Chondrocyte (in vitro differentiated cells): ENCODE measurements around the gene ADGRL3. TPM values are rescaled to one million over a fixed set of nuclear protein-coding genes. Genes with fewer than 3 reads are reported as not detected.
"Not testable (repeated sequence)": the region's sequence is repeated elsewhere in the genome, so short reads cannot be mapped to it uniquely, and the experiment has no call there.

Source experiments
- DNase-seq: peaks from one replicate; pipeline ENCODE4 v3.0.0; 2021; ENCODE audit warnings: mixed read lengths, low spot score
- H3K27ac Mint-ChIP-seq: one replicate; pipeline ENCODE4 v1.8.0; 2021; ENCODE audit warnings: mild to moderate bottlenecking, moderate library complexity, mixed read lengths; ENCODE audit not compliant: unreplicated experiment
- H3K27me3 Mint-ChIP-seq: 2 replicates; pipeline ENCODE4 v1.8.0; 2021; ENCODE audit warnings: low read depth, mixed read lengths
- H3K36me3 Mint-ChIP-seq: 2 replicates; pipeline ENCODE4 v1.8.0; 2021; ENCODE audit warnings: low read depth, mixed read lengths
- H3K4me1 Mint-ChIP-seq: 2 replicates; pipeline ENCODE4 v1.8.0; 2021; ENCODE audit warnings: low read depth, mild to moderate bottlenecking, mixed read lengths
- H3K4me3 Mint-ChIP-seq: one replicate; pipeline ENCODE4 v1.8.0; 2021; ENCODE audit warnings: mild to moderate bottlenecking, moderate library complexity, mixed read lengths; ENCODE audit not compliant: unreplicated experiment
- H3K9me3 Mint-ChIP-seq: 2 replicates; pipeline ENCODE4 v1.8.0; 2021; ENCODE audit warnings: low read depth, mixed read lengths
- CTCF ChIP-seq: fragments of 200-600 bp; sonication (generic); IDR thresholded peaks from 2 replicates; pipeline ENCODE4 v1.5.0; 2021; ENCODE audit warnings: antibody characterized with exemption, mild to moderate bottlenecking, moderate library complexity
- total RNA-seq: library from RNA; stranded (reverse); gene quantifications from 3 replicates; pipeline ENCODE4 v1.2.1, GENCODE V29; 2021

Gene ADGRL3
- total RNA-seq, 1 donor from 2014 or later: 11.6 TPM

GRCh38 chr4:61959087-61959486 is 759.0 kb downstream of the ADGRL3 start:
- no peak overlapping the region for H3K4me3 Mint-ChIP-seq
- no peak for DNase-seq
- no peaks in the 10 kb centered on the region for H3K27me3 Mint-ChIP-seq
- peaks cover 1% of the 10 kb centered on the region for H3K4me1 Mint-ChIP-seq
- no peak for TF ChIP-seq CTCF
- H3K27ac Mint-ChIP-seq: no peak overlapping the region
- no peaks in the 10 kb centered on the region for H3K36me3 Mint-ChIP-seq
- peaks cover 6% of the 10 kb centered on the region for H3K9me3 Mint-ChIP-seq

- TF ChIP-seq CTCF: no peak
- Mint-ChIP-seq H3K4me1 (no peaks in the 10 kb centered on the region), H3K9me3 (no peaks in the 10 kb centered on the region), H3K4me3 (no peak overlapping the region), H3K27me3 (no peaks in the 10 kb centered on the region), H3K27ac (no peak overlapping the region), H3K36me3 (peaks cover 6% of the 10 kb centered on the region)
- DNase-seq: no peak
Measured at GRCh38 chr4:61984260-61984909, 784.3 kb downstream of the ADGRL3 start.

GRCh38 chr4:61985426-61985825 is 785.3 kb downstream of the ADGRL3 start:
- H3K4me3 Mint-ChIP-seq: no peak overlapping the region
- DNase-seq: no peak
- no peak for TF ChIP-seq CTCF
- H3K27ac Mint-ChIP-seq: no peak overlapping the region
- H3K27me3 Mint-ChIP-seq: no peaks in the 10 kb centered on the region
- H3K36me3 Mint-ChIP-seq: peaks cover 4% of the 10 kb centered on the region
- no peaks in the 10 kb centered on the region for H3K4me1 Mint-ChIP-seq
- no peaks in the 10 kb centered on the region for H3K9me3 Mint-ChIP-seq

GRCh38 chr4:61986929-61987328 is 786.8 kb downstream of the ADGRL3 start:
- not testable (repeated sequence) for H3K4me3 Mint-ChIP-seq, H3K4me1 Mint-ChIP-seq, H3K36me3 Mint-ChIP-seq, H3K27ac Mint-ChIP-seq, H3K27me3 Mint-ChIP-seq, H3K9me3 Mint-ChIP-seq, DNase-seq

- TF ChIP-seq CTCF: no peak
- Mint-ChIP-seq H3K27me3 (no peaks in the 10 kb centered on the region), H3K4me3 (no peak overlapping the region), H3K4me1 (no peaks in the 10 kb centered on the region), H3K27ac (no peak overlapping the region), H3K36me3 (no peaks in the 10 kb centered on the region), H3K9me3 (no peaks in the 10 kb centered on the region)
- no peak for DNase-seq
Measured at GRCh38 chr4:61992351-61992750, 792.2 kb downstream of the ADGRL3 start.

GRCh38 chr4:61994036-61994435 is 793.9 kb downstream of the ADGRL3 start:
- DNase-seq: no peak
- no peak overlapping the region for H3K27ac Mint-ChIP-seq

More at GRCh38 chr4:61994036-61994435, 793.9 kb downstream of the ADGRL3 start:
- no peak for TF ChIP-seq CTCF
- no peaks in the 10 kb centered on the region for H3K9me3 Mint-ChIP-seq
- no peaks in the 10 kb centered on the region for H3K27me3 Mint-ChIP-seq
- no peaks in the 10 kb centered on the region for H3K4me1 Mint-ChIP-seq
- no peak overlapping the region for H3K4me3 Mint-ChIP-seq
- no peaks in the 10 kb centered on the region for H3K36me3 Mint-ChIP-seq
